ENCODE results near the gene SASH1. TPM values are rescaled to one million over a fixed set of nuclear protein-coding genes. Genes with fewer than 3 reads are reported as not detected.

Gene SASH1
- total and polyA plus RNA-seq, 2 of the 8 experiments (the other 6 are each of a cell fraction or from before 2014, with no cell fraction given) = 6.0 to 20.2 TPM

GRCh38 chr6:148447521-148448230, 105.0 kb downstream of the SASH1 start:
- Histone ChIP-seq H3K9ac (replicated peaks in 1 of 4; ENCODE audit: extremely low read depth in 1 of 4, low read depth in 3 of 4, low read length in 3 of 4) (no peak overlapping the region), H3K23me2 (ENCODE audit: low read depth, low read length) (0 out of 2 replicates have a peak, but pooled peaks cover 2% of the 10 kb centered on the region), H2BK20ac (ENCODE audit: low read length) (0 out of 2 replicates have a peak overlapping the region, but pooled peaks have one; percentile 34), H3K56ac (replicated peaks; ENCODE audit: insufficient read length, low read depth, low read length) (no peak overlapping the region), H2AFZ (ENCODE audit: low read length) (no peak overlapping the region), H2BK15ac (ENCODE audit: low read length) (no peak overlapping the region), H3K36me3 (ENCODE audit: control insufficient read depth in 2 of 4, insufficient read depth in 4 of 4, low read length in 3 of 4) (no peaks in the 10 kb centered on the region; a peak in 1 of 8 replicates), H3K4ac (replicated peaks; ENCODE audit: insufficient read length, low read depth, low read length) (no peak overlapping the region), H4K8ac (ENCODE audit: extremely low read depth, insufficient read depth, low read length) (no peak overlapping the region), H3K9me3 (ENCODE audit: insufficient read depth in 2 of 2, low read depth in 1 of 2, low read length in 1 of 2) (no peaks in the 10 kb centered on the region), H2BK120ac (replicated peaks; ENCODE audit: low read depth, low read length) (no peak overlapping the region), H3K4me2 (ENCODE audit: insufficient read depth in 1 of 2, low read depth in 2 of 2, low read length in 2 of 2) (no peak overlapping the region; a peak in 1 of 4 replicates), H3K27me3 (replicated peaks in 1 of 4; ENCODE audit: control insufficient read depth in 3 of 4, extremely low read depth in 1 of 4, insufficient read depth in 3 of 4, low read length in 3 of 4) (no peaks in the 10 kb centered on the region), H3K79me2 (ENCODE audit: control insufficient read depth in 1 of 2, insufficient read depth in 2 of 2, low read length in 2 of 2) (0 out of 4 replicates have a peak, but pooled peaks cover 0 to 3% of the 10 kb centered on the region in 2 experiments), H3K18ac (ENCODE audit: extremely low read depth, low read length) (no peak overlapping the region), H3K79me1 (ENCODE audit: low read depth, low read length) (peaks cover 3% of the 10 kb centered on the region; the same call in 1 of the 2 replicates), H3K23ac (ENCODE audit: insufficient read length) (no peak overlapping the region), H4K5ac (ENCODE audit: insufficient read length, low read depth, low read length) (no peak overlapping the region), H3K14ac (ENCODE audit: insufficient read length) (no peak overlapping the region), H4K20me1 (replicated peaks in 1 of 2; ENCODE audit: control insufficient read depth in 1 of 2, insufficient read depth in 2 of 2, low read length in 2 of 2) (peaks cover 0 to 2% of the 10 kb centered on the region in 2 experiments), H2AK5ac (ENCODE audit: low read depth, low read length) (peak overlapping the region; percentile 94; the same call in 1 of the 2 replicates), H3K4me3 (ENCODE audit: extremely low read depth in 1 of 4, insufficient read depth in 2 of 4, low read depth in 3 of 4, low read length in 4 of 4) (no peak overlapping the region), H4K91ac (replicated peaks; ENCODE audit: insufficient read length, low read length) (no peak overlapping the region), H3K4me1 (replicated peaks in 1 of 4; ENCODE audit: control insufficient read depth in 3 of 4, insufficient read depth in 4 of 4, low read length in 3 of 4) (peaks cover 0 to 19% (median 8%) of the 10 kb centered on the region in 4 experiments; a peak in 6 of 7 replicates), H2BK5ac (ENCODE audit: low read depth, low read length) (0 out of 2 replicates have a peak overlapping the region, but pooled peaks have one; percentile 67), H3K27ac (ENCODE audit: low read depth, low read length) (no peak overlapping the region), H2BK12ac (ENCODE audit: low read depth, low read length) (peak overlapping the region; percentile 85; the same call in 1 of the 2 replicates)
- DNase-seq (ENCODE audit: low read depth in 1 of 2, low spot score in 2 of 2) (no peak), FAIRE-seq (no peak)
- TF ChIP-seq ASH2L (IDR thresholded peaks at IDR 0.05; ENCODE audit: low read length) = no peak
- TF ChIP-seq SUZ12 (IDR thresholded peaks at IDR 0.05; ENCODE audit: low read length) = no peak
- TF ChIP-seq CBX8 (IDR thresholded peaks at IDR 0.05; ENCODE audit: borderline replicate concordance, low read depth, low read length) = no peak
- TF ChIP-seq EGR1 (IDR thresholded peaks at IDR 0.05; ENCODE audit: borderline replicate concordance, low read depth, low read length) = no peak
- no peak for TF ChIP-seq CHD2 (IDR thresholded peaks at IDR 0.05; ENCODE audit: low read length)
- no peak for TF ChIP-seq TAF7 (optimal IDR thresholded peaks at IDR 0.05; ENCODE audit: borderline replicate concordance, low read depth, low read length)
- POLR2A ChIA-PET (ENCODE audit: partially characterized antibody) = interaction anchor here (0.7 kb wide), 1 partner anchor 106 kb away, joined by 3 read pairs; no protein-coding TSS in a partner anchor
- 80% methylated on average over 12 of the region's 12 CpGs; no CpG with 5 or more reads in 1 of the 2 experiments for WGBS, 2 experiments (ENCODE audit: extremely low coverage in 1 of 2, insufficient coverage in 1 of 2, insufficient read length in 1 of 2, insufficient replicate concordance in 2 of 2, low coverage in 1 of 2, low lambda C conversion rate in 2 of 2, missing lambda C conversion rate in 1 of 2)
- CTCF ChIA-PET (ENCODE audit: partially characterized antibody) = interaction anchor here (0.7 to 1.9 kb wide), 4 partner anchors 9 to 19 kb away, joined by 4 to 5 read pairs (median 4); no protein-coding TSS in a partner anchor

Measured in H1 (cell line).